GM06990 (cell line): ENCODE data around the gene TTC7B.

Experiments
- DNase-seq: peaks from one replicate; pipeline ENCODE4 v3.0.0-alpha.2; 2011; ENCODE audit not compliant: insufficient read length; ENCODE audit errors: extremely low read depth
- H3K27me3 ChIP-seq: replicated peaks from 2 replicates; pipeline ENCODE4 v1.6.0; 2011; ENCODE audit warnings: low read length; ENCODE audit not compliant: control insufficient read depth, insufficient read depth
- H3K36me3 ChIP-seq: 2 replicates; pipeline ENCODE4 v1.5.1; 2011; ENCODE audit warnings: low read length; ENCODE audit not compliant: control insufficient read depth, insufficient read depth
- H3K4me3 ChIP-seq: replicated peaks from 2 replicates; pipeline ENCODE4 v1.5.1; 2011; ENCODE audit warnings: low read depth, mild to moderate bottlenecking, control low read depth, low read length
- TF ChIP-seq, protein P1 (sequence below): IDR thresholded peaks from 2 replicates; pipeline ENCODE4 v1.5.1; 2011; ENCODE audit warnings: low read length, control low read depth, mild to moderate bottlenecking, inconsistent platforms; ENCODE audit not compliant: insufficient read depth, poor library complexity, severe bottlenecking

Gene TTC7B

DNA sequence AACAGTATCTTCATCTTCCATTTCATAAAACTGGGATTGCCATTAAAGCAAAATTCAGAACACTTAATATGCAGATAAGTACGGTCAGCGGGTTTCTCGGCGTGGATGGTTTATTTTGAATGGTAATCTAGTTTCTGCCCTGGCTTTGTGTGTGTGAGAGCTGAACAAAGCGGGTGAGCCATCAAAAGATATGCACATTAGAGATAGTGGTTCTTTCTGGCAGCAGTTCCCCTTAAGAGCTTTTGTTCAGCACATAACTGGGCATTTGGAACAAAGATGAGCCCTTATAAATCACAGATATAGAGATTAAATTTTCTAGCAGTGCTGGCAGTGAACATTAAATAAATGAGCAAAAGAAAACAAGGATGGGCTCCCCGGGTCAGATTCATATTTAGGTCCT lies 211.9 kb downstream of the TTC7B start:
- Histone ChIP-seq H3K36me3 (no peaks in the 10 kb centered on the region), H3K4me3 (no peak overlapping the region), H3K27me3 (no peaks in the 10 kb centered on the region; the same call in none of the 2 replicates)
- TF ChIP-seq, protein P1, sequence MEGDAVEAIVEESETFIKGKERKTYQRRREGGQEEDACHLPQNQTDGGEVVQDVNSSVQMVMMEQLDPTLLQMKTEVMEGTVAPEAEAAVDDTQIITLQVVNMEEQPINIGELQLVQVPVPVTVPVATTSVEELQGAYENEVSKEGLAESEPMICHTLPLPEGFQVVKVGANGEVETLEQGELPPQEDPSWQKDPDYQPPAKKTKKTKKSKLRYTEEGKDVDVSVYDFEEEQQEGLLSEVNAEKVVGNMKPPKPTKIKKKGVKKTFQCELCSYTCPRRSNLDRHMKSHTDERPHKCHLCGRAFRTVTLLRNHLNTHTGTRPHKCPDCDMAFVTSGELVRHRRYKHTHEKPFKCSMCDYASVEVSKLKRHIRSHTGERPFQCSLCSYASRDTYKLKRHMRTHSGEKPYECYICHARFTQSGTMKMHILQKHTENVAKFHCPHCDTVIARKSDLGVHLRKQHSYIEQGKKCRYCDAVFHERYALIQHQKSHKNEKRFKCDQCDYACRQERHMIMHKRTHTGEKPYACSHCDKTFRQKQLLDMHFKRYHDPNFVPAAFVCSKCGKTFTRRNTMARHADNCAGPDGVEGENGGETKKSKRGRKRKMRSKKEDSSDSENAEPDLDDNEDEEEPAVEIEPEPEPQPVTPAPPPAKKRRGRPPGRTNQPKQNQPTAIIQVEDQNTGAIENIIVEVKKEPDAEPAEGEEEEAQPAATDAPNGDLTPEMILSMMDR, result no peak
- DNase-seq, result no peak

GRCh38 chr14:90603841-90604240 lies 212.4 kb downstream of the TTC7B start:
- H3K4me3 ChIP-seq, result no peak overlapping the region
- no peak for DNase-seq
- TF ChIP-seq, protein P1, result no peak
- no peaks in the 10 kb centered on the region; the same call in none of the 2 replicates for H3K27me3 ChIP-seq
- H3K36me3 ChIP-seq, result no peaks in the 10 kb centered on the region

DNA sequence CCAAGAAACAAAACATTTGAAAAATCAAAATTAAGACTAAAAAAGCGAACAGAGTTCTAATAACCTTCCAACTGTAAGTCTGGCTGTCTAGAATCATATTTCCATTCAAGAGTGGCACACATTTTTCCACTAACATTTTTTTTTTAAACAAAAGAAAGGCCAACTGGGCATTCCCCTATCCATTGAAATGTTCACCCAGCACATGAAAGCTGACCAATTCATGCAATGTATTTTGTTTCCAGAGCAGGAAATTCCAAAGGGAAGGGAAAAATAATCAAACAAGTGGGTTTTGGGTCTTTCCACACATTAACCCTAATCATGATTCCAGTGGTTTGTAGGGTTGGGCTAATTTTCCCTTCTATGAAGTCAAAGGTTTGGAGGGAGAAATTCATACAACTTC lies 212.9 kb downstream of the TTC7B start:
- no peak overlapping the region for H3K4me3 ChIP-seq
- TF ChIP-seq, protein P1, result no peak
- H3K27me3 ChIP-seq, result no peaks in the 10 kb centered on the region; the same call in none of the 2 replicates
- H3K36me3 ChIP-seq, result no peaks in the 10 kb centered on the region
- DNase-seq, result no peak

DNA sequence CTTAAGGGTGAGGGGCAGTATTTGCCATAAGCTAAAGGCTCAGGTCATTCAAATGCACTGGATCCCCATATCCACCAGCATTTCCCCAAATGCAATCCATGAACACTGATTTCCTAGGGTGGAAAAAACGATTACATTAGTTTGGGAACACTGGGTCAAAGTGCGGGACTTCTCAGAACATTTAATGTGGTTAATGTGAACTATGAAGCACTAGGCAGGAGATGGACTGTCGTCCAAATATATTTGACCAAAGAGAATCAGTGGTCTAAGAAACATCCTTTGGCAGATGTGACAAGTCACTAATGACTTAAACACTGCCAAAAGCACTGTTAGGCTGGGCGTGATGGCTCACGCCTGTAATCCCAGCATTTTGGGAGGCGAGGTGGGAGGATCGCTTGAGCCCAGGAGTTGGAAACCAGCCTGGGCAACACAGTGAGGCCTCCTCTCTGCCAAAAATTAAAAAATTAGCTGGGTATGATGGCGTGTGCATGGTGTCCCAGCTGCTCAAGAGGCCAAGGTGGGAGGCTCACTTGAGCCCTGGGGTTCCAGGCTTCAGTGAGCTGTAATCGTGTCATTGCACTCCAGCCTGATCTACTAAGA lies 214.0 kb downstream of the TTC7B start:
- H3K27me3 ChIP-seq, result no peaks in the 10 kb centered on the region; the same call in none of the 2 replicates
- TF ChIP-seq, protein P1, result no peak
- no peak for DNase-seq
- H3K4me3 ChIP-seq, result no peak overlapping the region
- no peaks in the 10 kb centered on the region for H3K36me3 ChIP-seq

DNA sequence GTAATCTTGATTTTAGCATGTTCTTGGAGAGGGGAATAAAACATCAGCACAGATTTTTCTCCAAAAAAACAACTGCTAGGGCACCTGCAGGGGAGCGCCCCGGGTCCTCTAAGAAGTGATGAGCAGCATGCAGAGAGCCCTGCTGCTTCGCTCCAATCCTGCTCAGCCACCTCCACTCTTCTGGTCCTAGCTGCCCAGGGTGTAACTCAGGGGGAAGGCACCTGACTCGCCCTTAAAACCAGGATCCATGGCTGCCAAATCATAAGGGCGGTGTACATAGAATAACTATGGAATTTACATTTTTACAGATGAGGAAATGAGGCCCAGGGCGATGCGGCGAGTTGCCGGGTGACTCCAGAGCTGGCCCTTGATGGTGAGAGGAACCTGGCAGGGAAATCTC lies 214.7 kb downstream of the TTC7B start:
- DNase-seq, result no peak
- TF ChIP-seq, protein P1, result no peak

GRCh38 chr14:90600619-90601018 lies 215.6 kb downstream of the TTC7B start:
- H3K4me3 ChIP-seq, result no peak overlapping the region
- TF ChIP-seq, protein P1, result no peak
- no peak for DNase-seq

More for the DNA sequence above, 214.7 kb downstream of the TTC7B start:
- Histone ChIP-seq H3K4me3 (no peak overlapping the region), H3K27me3 (no peaks in the 10 kb centered on the region; the same call in none of the 2 replicates), H3K36me3 (no peaks in the 10 kb centered on the region)

More at GRCh38 chr14:90600619-90601018, 215.6 kb downstream of the TTC7B start:
- Histone ChIP-seq H3K36me3 (no peaks in the 10 kb centered on the region), H3K27me3 (no peaks in the 10 kb centered on the region; the same call in none of the 2 replicates)
